HG02885 (cell line): ENCODE measurements around the gene HORMAD2.
"Not testable (repeated sequence)": the region's sequence is repeated elsewhere in the genome, so short reads cannot be mapped to it uniquely, and the experiment has no call there.

Experiments used
- ATAC-seq: cut with Tn5 transposase; IDR thresholded peaks from one replicate; pipeline ENCODE4 v1.9.1; 2021; ENCODE audit warnings: mild to moderate bottlenecking; ENCODE audit not compliant: unreplicated experiment, poor library complexity

The HORMAD2 gene

GRCh38 chr22:30204015-30204741 lies 123.9 kb downstream of the HORMAD2 start:
- ATAC-seq, result no peak

- ATAC-seq, result no peak
These were observed 124.5 kb downstream of the HORMAD2 start for GRCh38 chr22:30204742-30205111.

DNA sequence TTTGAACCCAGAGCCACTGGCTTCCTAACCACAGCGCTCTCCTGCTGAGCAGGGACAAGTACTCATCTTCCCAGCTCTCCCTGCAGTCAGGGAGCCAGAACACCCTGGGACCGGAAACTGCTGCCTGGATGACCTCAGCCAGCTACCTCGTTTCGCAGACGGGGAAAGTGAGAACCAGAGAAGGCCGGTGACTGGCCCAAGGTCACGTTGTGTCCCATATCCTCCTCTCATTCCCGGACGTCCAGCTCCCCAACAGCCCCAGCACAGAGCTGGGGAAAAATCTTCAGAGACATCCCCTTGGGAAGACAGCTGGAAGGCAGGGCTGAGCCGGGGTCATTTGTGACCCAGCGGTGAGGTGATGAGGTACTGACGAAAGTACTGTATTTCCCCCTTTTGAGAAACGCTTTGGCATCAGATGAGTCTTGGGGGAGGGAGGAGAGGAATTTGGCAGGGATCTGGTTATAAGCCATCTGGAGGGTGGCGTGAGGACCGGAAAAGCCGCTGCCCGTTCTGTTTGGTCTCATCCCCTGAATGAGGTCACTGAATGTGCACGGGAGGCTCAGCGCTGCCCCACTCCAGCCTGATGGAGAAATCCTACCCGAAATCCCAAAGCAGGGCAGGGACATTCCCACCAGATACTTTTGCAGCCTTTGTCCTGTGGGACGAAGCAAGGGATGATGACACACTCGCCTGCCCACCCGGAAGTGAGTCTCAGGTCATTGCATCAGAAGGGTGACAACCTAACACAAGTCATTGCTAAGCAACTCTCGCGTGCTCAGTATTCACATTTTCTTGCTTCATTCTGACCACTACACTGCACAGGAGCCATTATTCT lies 125.2 kb downstream of the HORMAD2 start:
- no peak for ATAC-seq

- ATAC-seq, result no peak
These were observed 126.7 kb downstream of the HORMAD2 start for GRCh38 chr22:30206944-30207343.

DNA sequence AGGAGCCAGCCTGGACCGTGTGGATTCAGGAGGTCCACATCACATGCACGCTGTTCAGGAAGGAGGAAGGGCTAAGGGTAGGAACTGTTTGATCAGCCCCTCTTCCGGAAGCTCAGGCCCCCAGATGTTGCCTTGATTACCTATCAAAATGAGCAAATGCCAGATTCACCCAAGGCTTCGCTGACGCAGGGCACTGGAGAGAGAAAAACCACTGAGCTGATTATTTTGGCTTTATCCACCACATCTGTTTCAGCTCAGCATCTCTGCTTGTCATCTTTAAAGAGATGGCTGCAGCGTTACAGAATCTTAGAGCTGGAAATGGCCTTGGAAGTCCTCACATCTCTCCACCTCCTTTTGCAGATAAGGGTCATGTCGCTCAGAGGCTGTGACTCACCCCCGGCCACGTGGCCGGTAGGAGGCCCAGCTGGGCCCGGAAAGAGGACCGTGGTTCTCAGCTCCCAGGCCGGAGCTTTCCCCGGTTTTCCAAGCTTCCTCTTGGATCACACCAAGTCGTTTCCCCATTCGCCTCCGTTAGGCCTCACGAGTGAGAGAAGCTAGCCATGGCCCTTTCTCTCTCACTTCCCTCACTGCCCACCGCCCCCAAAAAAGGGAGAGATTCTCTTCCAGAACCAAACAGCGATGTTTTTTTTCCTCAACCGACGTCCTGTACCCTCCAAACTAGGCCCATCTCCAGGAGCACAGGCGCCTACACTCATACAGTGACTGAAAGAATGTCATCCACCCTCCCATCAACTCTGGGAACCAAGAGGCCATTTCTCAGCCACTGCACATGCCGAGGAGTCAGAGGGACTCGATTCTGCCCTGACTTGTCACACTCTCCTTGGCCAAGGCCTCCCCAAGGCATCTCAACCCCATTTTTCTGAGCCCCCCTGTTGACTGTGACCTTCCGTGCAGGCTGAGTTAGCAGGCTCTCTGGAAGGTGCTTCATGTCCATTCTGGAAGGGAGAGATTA lies 128.7 kb downstream of the HORMAD2 start:
- no peak for ATAC-seq

- ATAC-seq, result no peak
These were observed 129.4 kb downstream of the HORMAD2 start for GRCh38 chr22:30209642-30210041.

GRCh38 chr22:30210235-30210909 lies 130.1 kb downstream of the HORMAD2 start:
- no peak for ATAC-seq

DNA sequence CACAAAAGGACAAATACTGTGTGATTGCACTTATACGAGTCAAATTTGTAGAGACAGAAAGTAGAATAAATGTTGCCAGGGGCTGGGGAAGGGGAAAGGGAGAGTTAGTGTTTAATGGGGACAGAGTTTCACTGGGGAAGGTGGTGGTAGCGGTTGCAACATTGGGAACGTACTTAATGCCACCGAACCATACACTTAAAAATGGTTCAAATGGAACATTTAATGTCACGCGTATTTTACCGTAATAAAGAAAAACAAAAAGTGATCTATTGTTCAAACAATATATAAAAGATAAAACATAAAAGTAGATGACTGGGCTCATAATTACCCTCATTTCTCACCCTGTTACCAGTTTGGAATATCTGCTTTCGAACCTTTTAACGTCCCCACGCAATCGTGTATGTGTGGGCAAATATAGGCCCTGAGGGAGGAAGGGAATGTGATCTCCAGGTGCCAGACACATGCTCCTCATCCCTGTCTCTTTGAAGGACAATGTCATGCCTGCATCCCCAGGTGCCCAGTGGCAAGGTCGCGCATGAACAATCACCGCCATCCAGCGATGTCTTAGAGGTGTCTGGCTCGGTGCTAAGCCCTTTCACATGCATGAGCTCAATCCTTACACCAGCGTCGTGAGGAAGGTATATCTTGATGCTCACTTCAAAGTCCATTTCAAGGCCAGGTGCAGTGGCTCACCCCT lies 131.0 kb downstream of the HORMAD2 start:
- ATAC-seq, result no peak

- ATAC-seq, result no peak
These were observed 132.2 kb downstream of the HORMAD2 start for GRCh38 chr22:30212363-30212995.

DNA sequence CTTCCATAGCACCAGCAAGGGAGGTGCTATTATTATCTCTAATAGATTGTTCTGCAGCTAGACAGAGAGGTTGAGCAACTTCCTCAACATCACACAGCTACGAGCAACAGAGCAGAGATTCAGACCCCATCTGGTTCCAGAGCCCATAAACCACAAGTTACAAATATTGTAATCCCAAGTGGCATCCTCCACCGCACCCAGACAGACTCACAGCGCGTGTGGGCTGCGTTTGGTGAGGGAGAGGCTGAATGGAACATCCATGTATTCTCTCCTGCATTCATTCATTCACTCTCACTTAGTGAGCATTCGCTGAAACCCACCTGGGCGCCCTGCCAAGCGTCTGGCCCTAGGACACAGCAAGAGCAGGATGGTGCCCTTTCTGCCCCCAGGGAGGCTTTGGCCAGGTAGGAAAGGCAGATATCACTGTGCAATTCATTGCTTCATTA lies 132.8 kb downstream of the HORMAD2 start:
- no peak for ATAC-seq

DNA sequence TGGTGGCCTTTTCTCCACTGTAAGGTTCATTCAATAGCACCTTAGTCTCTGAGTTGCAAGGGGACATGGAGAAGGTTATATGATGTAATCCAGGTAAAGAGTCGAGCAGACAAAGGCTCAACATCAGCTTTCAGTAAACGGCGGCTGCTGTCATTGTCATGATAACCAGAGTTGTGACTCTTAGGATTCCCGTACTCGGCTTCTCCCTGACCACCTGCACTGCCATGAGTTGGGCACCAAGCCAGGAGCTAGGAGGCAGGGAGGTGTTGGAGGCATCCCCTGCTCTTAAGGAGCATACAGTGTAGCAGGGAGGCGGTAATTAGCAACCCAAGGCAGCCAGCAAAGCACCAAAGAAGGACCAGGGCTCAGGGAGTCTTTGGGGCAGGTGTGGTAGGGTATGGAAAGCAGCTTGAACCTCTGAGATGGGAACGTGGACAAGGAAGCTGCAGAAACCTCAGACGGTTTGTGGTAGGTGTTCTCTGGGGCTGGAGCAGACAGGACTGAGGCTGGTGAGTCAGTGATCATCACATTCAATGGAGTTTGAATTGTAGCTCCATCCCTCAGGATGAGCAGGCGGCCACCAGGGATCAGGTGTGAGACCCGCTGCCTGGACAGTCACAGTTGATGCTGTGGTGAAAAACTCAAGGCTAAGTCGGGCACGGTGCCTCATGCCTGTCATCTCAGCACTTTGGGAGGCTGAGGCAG lies 134.6 kb downstream of the HORMAD2 start:
- ATAC-seq, result no peak

GRCh38 chr22:30216272-30216671 lies 136.0 kb downstream of the HORMAD2 start:
- ATAC-seq, result not testable (repeated sequence)

DNA sequence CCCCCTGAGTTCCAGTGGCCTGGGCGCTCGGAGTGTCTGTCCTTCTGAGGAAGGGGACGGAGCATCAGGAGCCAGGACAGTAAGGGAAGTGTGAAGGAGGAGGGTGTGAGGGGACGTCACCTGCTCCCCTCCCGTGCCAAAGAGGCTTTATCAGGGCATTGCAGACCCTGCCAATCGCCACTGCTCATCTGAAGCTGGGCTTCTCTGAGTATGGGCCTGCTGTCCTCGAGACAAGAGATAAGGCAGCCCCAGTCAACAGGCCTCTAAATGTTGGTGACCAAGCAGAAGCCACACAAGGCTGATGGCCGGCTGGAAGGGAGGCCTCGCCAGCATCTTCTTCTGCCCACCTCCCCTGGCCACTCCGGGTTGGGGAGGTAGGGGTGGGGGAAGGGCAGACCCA lies 136.4 kb downstream of the HORMAD2 start:
- ATAC-seq, result no peak

DNA sequence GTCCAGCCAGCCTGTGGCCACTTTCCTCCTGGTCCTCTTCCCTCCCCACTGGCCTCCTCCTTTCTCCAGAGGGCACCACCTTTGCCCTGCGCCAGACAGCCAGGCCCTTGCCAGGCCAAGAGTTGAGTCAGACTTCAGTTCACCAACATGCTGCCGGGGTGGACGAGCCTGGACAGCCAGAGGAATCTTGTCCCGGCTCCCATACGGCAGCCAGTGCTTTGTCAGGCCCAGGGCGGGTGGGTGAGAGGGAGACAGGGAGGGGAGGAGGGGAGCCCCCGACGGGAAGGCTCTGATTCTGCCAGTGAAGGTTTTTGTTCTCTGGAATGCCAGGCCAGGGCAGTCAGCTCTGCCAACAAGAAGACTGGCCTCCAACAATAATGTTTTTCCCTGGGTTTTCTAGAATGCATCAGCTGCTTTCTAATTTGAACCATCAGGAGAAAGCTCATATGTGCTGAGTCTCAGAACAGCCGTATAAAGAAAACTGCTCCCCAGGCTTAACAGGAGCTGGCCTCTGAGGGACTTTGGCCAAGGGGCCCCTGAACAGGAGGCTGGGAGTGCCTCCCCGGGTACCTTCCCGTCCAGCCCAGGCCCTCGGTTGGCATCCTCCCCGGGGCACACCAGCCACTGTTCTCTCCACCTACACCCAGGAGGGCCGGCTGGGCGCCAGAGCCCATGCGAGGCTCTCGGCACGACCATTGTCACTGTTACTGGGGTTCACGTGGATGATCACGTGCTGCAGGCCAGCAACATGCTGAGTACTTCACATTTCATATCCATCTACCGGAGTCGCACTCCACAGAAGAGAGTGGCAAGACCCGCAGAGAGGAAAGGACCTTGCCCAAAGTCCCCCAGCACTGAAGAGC lies 137.7 kb downstream of the HORMAD2 start:
- ATAC-seq, result no peak

GRCh38 chr22:30219049-30219654 lies 138.9 kb downstream of the HORMAD2 start:
- no peak for ATAC-seq

DNA sequence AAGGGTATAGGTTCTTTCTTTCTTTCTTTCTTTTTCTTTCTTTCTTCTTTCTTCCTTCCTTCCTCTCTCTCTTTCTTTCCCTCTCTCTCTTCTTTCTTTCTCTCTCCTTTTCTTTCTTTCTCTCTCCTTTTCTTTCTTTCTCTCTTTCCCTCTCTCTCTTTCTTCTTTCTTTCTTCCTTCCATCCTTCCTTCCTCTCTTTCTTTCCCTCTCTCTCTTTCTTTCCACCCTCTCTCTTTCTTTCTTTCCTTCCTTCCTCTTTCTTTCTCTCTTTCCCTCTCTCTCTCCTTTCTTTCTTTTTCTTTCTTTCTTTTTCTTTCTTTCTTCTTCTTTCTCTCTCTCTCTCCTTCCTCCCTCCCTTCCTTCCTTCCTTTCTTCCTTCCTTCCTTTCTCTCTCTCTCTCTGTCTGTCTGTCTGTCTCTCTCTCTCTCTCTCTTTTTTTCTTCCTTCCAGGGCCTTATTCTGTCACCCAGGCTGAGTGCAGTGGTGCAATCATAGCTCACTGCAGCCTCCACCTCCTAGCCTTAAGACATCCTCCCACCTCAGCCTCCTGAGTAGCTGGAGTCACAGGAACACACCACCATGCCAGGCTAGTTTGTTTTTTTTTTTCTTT lies 139.5 kb downstream of the HORMAD2 start:
- ATAC-seq, result no peak
